ENCODE data around the gene CARD16.
"Not testable (repeated sequence)": the region's sequence is repeated elsewhere in the genome, so short reads cannot be mapped to it uniquely, and the experiment has no call there.

CARD16 gene

GRCh38 chr11:105049481-105049880, 4.3 kb upstream of the CARD16 start:
- DNase-seq (ENCODE audit: low spot score) = no peak

DNA sequence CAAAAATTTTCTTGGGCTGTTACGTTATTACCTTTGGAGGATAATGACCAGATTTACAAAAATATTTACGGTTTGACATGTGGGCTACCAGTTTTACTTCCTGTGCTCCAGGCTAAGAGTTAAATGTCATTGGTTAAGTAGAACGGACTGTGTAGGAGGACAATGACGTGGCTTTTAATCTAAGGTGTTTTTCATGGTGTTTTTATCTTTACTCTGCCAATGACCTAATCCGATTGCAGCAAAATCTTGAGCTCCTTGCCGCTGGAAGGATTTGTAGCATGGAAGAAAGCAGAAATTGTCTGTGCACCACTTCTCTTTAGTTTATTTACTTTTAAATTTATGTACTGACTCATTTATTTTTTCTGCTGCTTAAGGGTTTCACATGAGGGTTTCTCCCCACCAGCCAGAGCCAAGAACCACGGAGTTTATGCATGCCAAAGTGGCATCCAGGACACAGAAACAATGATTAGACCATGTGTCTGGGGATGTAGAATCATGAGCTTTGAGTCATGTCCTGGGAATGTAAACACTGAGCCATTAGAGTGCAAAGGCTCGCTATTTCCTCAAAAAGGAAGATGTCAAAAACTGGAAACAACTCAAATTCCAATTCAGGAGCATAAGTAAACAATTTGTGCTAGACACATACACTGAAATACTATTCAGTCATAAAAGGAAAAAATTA, 1.9 kb upstream of the CARD16 start:
- DNase-seq (ENCODE audit: low spot score) = no peak

DNA sequence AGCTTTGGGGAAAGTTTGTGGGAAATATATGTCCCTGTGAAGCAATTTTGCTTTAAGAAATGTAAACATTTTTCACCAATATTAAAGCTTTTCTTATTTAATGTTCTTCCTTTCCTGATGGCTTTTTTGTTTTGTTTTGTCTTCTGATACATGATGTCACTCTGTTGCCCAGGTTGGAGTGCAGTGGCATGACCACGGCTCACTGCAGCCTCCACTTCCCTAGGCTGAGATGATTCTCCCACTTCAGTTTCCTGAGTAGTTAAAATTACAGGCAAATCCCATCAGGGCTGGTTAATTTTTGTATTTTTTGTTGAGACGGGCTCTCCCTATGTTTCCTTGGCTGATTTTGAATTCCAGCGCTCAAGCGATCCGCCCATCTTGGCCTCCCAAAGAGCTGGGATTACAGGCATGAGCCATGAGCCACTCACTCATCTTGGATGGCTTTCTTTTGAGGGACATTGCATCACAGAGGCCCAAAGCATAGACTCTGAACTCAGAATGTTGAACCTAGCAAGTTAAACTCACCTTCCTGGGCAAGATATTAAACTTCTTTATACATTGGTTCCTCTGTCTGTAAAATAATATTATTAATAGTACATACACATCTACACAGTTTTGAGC, 651 bp upstream of the CARD16 start:
- DNase-seq (ENCODE audit: low spot score) = no peak

- DNase-seq (ENCODE audit: low spot score) = no peak
Measured at GRCh38 chr11:105042178-105042577, 3.0 kb downstream of the CARD16 start.

- DNase-seq (ENCODE audit: low spot score) = no peak
Measured at GRCh38 chr11:105040703-105041102, 4.4 kb downstream of the CARD16 start.

GRCh38 chr11:105034813-105035620, 10.1 kb downstream of the CARD16 start, which contains the start of gene CASP1:
CASP1 (minus strand) TSS chr11:105035144; CDS start chr11:105035113, 31 bp downstream.
- DNase-seq (ENCODE audit: low spot score) = no peak

DNA sequence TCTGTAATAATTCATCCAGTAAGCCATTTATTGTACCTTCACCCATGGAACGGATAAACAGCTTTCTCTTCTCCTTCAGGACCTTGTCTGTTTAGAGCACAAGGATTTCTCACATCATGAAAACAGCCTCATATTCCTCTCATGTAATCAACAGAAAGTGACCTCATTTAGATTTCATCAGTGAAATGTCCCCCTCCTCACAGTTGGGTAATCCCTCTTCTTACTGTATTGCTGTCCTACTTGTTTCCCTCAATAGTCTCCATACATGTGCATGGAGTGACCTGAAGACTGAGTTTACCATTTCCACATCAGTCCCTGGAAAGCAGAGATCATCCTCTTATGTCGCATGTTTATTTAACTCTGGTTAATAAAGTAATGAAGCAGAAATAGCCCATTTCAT, 10.7 kb downstream of the CARD16 start:
- DNase-seq (ENCODE audit: low spot score) = not testable (repeated sequence)

GRCh38 chr11:105033781-105034180, 11.4 kb downstream of the CARD16 start:
- DNase-seq (ENCODE audit: low spot score) = no peak

- no peak for DNase-seq (ENCODE audit: low spot score)
Measured at GRCh38 chr11:105033343-105033742, 11.8 kb downstream of the CARD16 start.

DNA sequence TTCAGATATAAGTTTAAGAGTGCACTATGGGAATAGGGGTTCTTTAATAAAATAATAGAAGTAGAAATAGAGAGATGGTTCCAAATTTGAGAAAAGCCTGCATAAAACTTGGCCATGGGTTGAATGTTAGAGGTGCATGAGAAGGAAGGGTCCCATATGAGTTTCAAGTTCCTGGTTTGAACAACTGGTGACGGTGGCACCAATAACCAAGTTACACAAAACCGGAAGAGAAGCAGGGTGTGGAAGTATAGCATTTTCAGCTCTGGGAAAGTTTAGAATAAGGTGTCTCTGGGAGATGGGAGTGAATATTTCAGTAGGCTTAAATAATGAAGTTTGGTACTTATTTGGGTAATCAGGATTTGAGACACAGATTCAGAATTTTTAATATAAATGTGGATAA, 12.6 kb downstream of the CARD16 start:
- DNase-seq (ENCODE audit: low spot score) = no peak

- DNase-seq (ENCODE audit: low spot score) = no peak
Measured at GRCh38 chr11:105027678-105028077, 17.5 kb downstream of the CARD16 start.

DNA sequence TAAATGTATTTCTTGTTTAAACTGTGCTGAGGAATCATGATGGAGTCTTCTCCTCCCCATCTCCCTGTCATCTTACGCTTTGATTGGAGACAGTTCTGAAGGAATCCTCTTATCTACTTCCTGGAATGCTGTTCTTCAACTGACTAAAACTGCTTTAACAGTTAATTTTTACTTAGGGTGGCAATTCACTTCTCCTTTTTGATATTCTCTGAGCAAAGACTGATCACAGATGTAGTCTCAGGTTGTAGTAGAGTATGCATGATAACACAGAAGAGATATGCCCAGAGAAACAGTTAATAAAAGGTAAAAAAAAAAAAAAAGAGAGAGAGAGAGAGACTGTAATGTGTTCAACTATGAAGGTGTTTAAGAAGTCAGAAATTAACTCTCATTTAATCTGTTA, 20.7 kb downstream of the CARD16 start:
- no peak for DNase-seq (ENCODE audit: low spot score)

- DNase-seq (ENCODE audit: low spot score) = no peak
Measured at GRCh38 chr11:105023003-105023402, 22.1 kb downstream of the CARD16 start, which contains the start of gene CASP5. CASP5 (minus strand) TSS chr11:105023168; CDS start chr11:105023136, 32 bp downstream.

DNA sequence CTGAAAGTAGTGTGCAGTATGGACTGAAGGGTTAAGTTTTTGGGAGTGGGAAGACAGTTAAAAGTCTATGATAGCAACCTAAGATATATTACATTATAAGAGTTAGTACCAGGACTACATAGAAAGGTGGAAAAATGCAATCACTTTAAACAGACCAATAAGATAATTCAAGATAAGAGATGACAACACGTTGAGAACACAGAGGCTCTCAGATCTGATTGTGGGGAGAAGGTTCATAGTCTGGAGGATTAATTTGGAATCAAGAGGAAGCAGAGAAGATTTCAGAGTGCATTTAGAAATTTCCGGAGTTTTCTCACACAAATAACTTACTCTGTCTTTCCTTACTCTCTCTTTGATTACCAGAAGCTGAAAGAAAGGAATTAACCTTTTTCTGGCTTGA, 22.6 kb downstream of the CARD16 start:
- no peak for DNase-seq (ENCODE audit: low spot score)

DNA sequence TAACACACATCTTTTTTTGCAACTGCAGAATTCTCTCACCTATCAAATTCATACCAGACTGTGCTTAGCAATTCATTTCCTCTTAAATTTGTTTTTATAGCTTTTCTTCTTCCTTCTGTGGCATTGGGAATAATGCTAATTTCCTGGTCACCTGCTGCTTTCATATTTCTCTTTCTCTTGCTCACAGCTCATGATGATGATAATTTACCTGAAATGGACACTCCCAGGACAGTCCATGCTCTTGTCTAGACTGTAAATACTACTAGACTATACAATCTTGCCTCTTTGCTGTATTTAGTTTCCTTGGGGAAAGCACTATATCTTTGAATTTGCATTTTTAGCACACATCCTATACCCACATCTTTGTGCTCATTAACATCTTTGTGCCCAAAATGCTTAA, 37.7 kb downstream of the CARD16 start:
- DNase-seq (ENCODE audit: low spot score) = no peak

DNA sequence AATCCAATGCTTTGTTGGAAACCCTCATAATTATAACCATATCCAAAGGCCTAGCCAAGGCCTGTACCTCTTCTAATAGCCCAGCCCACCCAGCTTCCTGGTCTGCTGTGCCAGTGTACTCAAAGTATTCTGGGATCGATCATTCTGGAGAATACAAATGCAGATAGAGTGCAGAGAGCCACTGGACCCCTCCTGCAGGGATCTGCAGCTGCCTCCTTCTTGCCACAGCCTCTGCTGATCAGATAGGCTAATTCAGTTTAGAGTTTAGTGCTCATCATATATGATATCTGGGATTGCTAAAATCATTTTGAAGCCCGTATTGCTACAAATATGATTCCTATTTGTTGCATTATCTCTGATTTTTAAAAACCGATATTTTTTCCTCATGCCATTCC, 39.7 kb downstream of the CARD16 start:
- DNase-seq (ENCODE audit: low spot score) = no peak

DNA sequence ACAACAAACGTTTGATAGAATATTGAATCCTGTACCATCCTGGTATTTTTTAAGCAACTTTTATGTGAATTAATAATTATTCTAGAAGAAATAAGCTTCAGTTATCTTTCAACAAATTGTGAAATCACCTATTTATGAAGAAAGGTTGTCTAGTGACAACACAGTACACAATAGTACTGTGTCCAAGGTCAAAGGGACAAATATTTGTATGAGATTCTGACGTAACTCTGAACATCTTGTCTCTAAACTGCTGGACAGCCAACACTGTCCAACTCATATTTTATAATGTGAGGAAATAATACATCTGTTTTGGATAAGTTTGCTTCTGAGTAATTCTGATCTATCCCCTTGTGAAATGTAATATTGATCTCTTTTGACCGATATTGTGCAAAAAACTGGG, 41.1 kb downstream of the CARD16 start:
- no peak for DNase-seq (ENCODE audit: low spot score)

GRCh38 chr11:105003151-105003550, 42.0 kb downstream of the CARD16 start:
- no peak for DNase-seq (ENCODE audit: low spot score)

- peak; percentile 12 for DNase-seq (ENCODE audit: low spot score)
Measured at GRCh38 chr11:105000797-105001196, 44.3 kb downstream of the CARD16 start.

DNA sequence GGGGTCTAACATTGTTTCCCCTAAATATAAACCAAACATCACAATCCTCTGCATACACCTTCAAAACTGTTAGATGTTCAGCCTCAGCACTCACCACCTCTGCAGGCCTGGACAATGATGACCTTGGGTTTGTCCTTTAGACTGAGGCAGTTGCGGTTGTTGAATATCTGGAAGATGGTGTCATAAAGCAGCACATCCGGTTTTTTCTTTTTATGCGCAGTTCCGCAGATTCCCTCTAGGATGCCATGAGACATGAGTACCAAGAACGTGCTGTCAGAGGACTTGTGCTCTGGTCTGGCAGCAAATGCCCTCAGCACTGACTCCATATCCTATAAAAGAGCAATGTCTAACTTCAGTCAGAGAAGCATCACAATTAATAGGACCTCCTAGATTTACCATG, 45.0 kb downstream of the CARD16 start:
- peak; percentile 5 for DNase-seq (ENCODE audit: low spot score)

GRCh38 chr11:104999721-105000120, 45.4 kb downstream of the CARD16 start:
- DNase-seq (ENCODE audit: low spot score) = no peak

DNA sequence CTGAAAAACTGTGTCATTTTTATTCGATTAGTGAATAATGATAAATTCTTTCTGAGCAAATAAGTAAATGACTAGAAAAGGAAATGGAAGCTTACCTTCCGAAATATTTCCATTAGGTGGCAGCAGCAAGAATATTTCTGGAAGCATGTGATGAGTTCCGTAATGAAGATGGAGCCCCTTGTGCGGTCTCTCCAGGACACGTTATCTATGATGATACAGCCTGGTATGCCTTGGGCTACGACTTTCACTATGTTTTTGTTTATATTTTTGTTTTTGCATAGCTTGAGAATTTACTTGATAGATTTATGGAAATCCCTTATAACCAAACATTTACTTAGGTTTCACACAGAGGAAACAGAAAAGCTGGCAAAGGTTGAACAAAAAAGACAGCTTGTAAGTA, 47.8 kb downstream of the CARD16 start:
- no peak for DNase-seq (ENCODE audit: low spot score)

- DNase-seq (ENCODE audit: low spot score) = no peak
Measured at GRCh38 chr11:104995001-104995408, 50.1 kb downstream of the CARD16 start.
